Glutamatergic neuron (in vitro differentiated cells): ENCODE data around the gene IQSEC2. TPM values are rescaled to one million over a fixed set of nuclear protein-coding genes. Genes with fewer than 3 reads are reported as not detected.

Experiments used
- DNase-seq: peaks from one replicate; pipeline ENCODE4 v3.0.0; 2022
- H3K27ac Mint-ChIP-seq: one replicate; pipeline ENCODE4 v1.8.0; 2020; ENCODE audit warnings: mild to moderate bottlenecking, mixed read lengths, inconsistent platforms; ENCODE audit not compliant: unreplicated experiment
- H3K27me3 Mint-ChIP-seq: one replicate; pipeline ENCODE4 v1.8.0; 2020; ENCODE audit warnings: mild to moderate bottlenecking, moderate library complexity, mixed read lengths, inconsistent platforms; ENCODE audit not compliant: unreplicated experiment
- H3K36me3 Mint-ChIP-seq: one replicate; pipeline ENCODE4 v1.8.0; 2020; ENCODE audit warnings: mild to moderate bottlenecking, mixed read lengths, inconsistent platforms; ENCODE audit not compliant: unreplicated experiment
- H3K4me1 Mint-ChIP-seq: one replicate; pipeline ENCODE4 v1.8.0; 2020; ENCODE audit warnings: mild to moderate bottlenecking, low read depth, mixed read lengths, inconsistent platforms; ENCODE audit not compliant: unreplicated experiment
- H3K4me3 Mint-ChIP-seq: one replicate; pipeline ENCODE4 v1.8.0; 2020; ENCODE audit warnings: mild to moderate bottlenecking, mixed read lengths, inconsistent platforms; ENCODE audit not compliant: unreplicated experiment
- H3K9me3 Mint-ChIP-seq: one replicate; pipeline ENCODE4 v1.8.0; 2020; ENCODE audit warnings: mild to moderate bottlenecking, moderate library complexity, mixed read lengths, inconsistent platforms; ENCODE audit not compliant: unreplicated experiment
- total RNA-seq: library from RNA; stranded (reverse); fragmentation: NEBNext Ultra II Directional; extraction: Animal tissue kit (Norgen Biotek cat#: 25700); gene quantifications from one replicate; pipeline ENCODE4 v1.2.1, GENCODE V29; 2021; ENCODE audit not compliant: unreplicated experiment
- TF ChIP-seq, protein P1 (sequence below): fragments of 200-600 bp; sonication (generic); IDR thresholded peaks from one replicate; pipeline ENCODE4 v1.5.0; 2021; ENCODE audit not compliant: partially characterized antibody, unreplicated experiment

Gene IQSEC2
- total RNA-seq, 1 donor from 2014 or later = 1.6 TPM

DNA sequence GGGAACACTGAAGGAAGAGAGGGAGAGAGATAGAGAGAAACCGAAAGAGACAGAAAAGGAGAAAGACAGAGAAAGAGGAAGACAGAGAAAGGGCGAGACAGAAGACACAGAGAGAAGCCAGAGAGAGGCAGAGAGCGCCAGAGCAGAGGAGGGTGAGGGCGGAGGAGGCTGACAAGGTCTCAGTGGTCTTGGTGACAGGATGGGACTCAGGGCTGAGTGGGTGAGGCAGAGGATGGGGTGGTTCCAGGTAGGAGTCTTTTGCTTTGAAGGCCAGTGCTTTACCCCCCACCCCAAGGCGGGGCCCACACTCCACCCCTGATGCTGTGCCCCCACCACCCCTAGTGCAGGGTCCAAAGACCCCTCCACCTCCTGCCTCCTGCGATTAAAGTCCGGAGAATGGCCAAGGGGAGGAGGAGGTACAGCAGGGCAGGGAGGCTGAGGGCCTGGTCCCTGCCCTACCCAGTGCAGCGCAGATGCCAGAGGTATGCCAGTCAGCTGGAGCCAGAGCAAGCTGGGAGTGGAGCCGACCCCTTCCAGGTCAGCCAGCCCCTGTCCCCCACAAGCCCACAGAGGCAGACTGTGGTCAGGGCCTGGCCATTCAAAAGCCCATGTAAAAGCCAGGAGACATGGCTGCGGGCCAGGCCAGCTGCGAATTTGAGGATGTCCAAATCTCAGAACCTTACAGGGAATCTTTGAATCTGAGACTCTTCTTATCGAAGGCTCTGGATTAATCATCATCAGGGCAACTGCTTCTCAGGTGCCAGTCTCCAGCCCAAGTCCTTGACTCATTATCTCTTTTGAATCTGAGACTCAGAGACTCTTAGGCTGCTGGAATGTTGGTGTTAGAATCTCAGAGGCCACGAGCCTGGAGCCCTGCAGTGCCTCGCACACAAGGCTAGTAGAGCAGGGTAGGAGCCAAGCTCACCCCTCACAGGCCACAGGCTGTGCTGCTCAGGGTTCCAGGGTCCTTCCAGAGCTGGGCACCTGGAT, 758 bp downstream of the IQSEC2 start:
- Mint-ChIP-seq H3K4me3 (no peak overlapping the region), H3K4me1 (no peaks in the 10 kb centered on the region), H3K9me3 (no peaks in the 10 kb centered on the region), H3K27ac (no peak overlapping the region), H3K36me3 (no peaks in the 10 kb centered on the region), H3K27me3 (peaks cover 2% of the 10 kb centered on the region)
- DNase-seq = no peak
- TF ChIP-seq, protein P1, sequence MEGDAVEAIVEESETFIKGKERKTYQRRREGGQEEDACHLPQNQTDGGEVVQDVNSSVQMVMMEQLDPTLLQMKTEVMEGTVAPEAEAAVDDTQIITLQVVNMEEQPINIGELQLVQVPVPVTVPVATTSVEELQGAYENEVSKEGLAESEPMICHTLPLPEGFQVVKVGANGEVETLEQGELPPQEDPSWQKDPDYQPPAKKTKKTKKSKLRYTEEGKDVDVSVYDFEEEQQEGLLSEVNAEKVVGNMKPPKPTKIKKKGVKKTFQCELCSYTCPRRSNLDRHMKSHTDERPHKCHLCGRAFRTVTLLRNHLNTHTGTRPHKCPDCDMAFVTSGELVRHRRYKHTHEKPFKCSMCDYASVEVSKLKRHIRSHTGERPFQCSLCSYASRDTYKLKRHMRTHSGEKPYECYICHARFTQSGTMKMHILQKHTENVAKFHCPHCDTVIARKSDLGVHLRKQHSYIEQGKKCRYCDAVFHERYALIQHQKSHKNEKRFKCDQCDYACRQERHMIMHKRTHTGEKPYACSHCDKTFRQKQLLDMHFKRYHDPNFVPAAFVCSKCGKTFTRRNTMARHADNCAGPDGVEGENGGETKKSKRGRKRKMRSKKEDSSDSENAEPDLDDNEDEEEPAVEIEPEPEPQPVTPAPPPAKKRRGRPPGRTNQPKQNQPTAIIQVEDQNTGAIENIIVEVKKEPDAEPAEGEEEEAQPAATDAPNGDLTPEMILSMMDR = no peak

DNA sequence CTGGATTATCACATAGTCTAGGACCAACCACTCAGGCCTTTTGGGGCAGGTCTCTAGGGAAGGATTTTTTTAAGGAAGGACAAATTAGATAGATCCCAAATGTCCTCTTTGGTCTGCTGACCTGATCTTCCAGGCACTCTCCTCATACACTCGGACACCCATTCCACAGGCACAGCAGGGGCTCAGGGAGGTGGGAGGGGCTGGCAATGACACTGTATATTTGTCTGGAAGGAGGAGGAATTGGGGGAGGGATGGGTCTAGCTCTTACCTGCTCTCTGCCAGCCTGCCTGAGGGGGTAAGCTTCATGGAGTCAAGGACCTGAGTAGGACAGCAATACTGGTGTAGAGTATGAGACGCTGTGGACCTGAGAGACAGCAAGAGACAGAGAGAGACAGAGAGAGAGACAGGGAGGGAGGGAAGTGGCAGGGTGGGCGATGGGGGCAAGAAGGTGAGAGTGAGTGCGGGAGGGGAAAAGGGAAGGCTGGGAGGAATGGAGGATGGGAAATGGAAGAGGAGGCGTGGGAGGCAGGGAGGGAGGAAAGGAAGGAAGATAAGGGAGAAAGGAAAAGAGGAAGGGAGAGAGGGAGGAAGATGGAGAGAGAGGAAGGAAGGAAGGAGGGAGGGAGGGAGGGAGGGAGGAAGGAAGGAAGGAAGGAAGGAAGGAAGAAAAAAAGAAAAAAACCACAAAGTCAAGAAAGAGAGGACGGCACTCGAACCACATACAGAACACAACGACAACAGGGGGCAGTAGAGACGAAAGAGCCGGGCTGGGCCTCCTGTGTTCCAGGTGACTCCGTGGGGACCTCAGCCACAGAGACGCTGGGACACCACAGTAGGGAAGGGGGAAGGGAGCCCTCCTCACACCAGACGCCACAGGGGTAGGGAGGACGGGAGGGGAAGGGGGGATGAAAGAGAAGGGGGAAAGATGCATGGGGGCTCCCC, 1.8 kb downstream of the IQSEC2 start:
- no peak for DNase-seq
- H3K4me3 Mint-ChIP-seq = no peak overlapping the region
- no peaks in the 10 kb centered on the region for H3K27me3 Mint-ChIP-seq
- H3K36me3 Mint-ChIP-seq = no peaks in the 10 kb centered on the region
- no peaks in the 10 kb centered on the region for H3K9me3 Mint-ChIP-seq
- H3K27ac Mint-ChIP-seq = no peak overlapping the region
- H3K4me1 Mint-ChIP-seq = no peaks in the 10 kb centered on the region
- TF ChIP-seq, protein P1 = no peak

DNA sequence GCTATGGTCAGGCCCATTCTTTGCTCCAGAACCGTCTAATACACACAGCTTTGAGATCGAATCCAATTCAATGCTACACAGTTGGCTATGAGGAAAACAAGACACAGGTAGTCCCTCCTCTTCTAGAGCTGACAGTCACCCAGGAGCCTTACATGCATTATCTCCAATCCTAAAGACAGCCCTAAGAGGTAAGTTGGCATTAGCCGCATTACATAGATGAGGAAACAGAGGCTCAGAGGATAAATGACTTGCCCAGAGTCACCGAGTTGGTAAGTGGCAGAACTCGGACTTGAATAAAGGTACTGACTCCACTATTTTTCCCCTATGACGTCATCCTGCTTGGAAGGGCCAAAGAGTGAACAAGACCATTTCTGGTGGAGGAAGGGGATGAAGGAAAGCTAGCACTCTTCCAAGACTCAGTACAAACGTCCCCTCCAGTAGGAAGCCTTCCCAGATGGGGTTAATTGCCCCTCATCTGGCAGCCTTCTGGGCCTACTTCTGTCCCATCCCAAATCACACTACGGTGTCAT, 8.5 kb downstream of the IQSEC2 start:
- Mint-ChIP-seq H3K27me3 (no peaks in the 10 kb centered on the region), H3K36me3 (no peaks in the 10 kb centered on the region), H3K4me1 (no peaks in the 10 kb centered on the region), H3K27ac (no peak overlapping the region), H3K4me3 (no peak overlapping the region), H3K9me3 (no peaks in the 10 kb centered on the region)
- no peak for DNase-seq
- TF ChIP-seq, protein P1 = no peak

DNA sequence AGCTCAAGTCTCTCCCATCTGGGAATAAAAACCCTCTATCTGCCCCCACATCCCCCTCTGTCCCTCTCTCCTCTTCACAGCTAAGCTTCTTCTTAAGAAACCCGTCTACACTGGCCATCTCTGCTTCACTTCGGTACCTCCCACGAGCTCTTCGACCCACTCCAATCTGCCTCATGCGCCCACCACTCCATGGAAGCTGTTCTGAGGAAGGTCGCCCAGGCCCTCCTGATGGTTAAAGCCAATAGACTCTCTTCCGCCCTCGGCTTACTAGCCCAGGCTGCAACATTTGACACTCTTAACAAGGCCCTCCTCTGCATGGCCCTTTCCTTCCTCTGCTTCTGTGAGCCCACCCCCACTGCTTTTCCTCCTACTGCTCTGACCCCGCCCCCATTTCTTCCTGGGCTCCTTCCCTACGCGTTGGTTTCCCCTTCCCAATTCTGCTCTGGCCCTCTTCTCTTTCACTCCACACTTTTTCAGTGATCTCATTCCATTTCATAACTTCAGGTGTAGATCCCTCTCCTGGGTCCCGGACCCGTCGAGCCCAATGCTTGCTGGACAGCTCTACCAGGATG, 11.8 kb downstream of the IQSEC2 start:
- H3K27me3 Mint-ChIP-seq = no peaks in the 10 kb centered on the region
- peaks cover 3% of the 10 kb centered on the region for H3K4me1 Mint-ChIP-seq
- no peak overlapping the region for H3K4me3 Mint-ChIP-seq
- no peak overlapping the region for H3K27ac Mint-ChIP-seq
- DNase-seq = no peak
- no peaks in the 10 kb centered on the region for H3K9me3 Mint-ChIP-seq
- TF ChIP-seq, protein P1 = no peak
- no peaks in the 10 kb centered on the region for H3K36me3 Mint-ChIP-seq
